GM12872 (cell line): Measurements from ENCODE around the gene ADGRD1.

Experiments used
- TF ChIP-seq, protein P1 (sequence below): IDR thresholded peaks from 3 replicates; pipeline ENCODE4 v1.5.1; 2011; ENCODE audit warnings: low read depth, mild to moderate bottlenecking, low read length, moderate library complexity; ENCODE audit not compliant: insufficient read depth

Gene ADGRD1

GRCh38 chr12:131138638-131139362 is 185.1 kb downstream of the ADGRD1 start:
- TF ChIP-seq, protein P1, sequence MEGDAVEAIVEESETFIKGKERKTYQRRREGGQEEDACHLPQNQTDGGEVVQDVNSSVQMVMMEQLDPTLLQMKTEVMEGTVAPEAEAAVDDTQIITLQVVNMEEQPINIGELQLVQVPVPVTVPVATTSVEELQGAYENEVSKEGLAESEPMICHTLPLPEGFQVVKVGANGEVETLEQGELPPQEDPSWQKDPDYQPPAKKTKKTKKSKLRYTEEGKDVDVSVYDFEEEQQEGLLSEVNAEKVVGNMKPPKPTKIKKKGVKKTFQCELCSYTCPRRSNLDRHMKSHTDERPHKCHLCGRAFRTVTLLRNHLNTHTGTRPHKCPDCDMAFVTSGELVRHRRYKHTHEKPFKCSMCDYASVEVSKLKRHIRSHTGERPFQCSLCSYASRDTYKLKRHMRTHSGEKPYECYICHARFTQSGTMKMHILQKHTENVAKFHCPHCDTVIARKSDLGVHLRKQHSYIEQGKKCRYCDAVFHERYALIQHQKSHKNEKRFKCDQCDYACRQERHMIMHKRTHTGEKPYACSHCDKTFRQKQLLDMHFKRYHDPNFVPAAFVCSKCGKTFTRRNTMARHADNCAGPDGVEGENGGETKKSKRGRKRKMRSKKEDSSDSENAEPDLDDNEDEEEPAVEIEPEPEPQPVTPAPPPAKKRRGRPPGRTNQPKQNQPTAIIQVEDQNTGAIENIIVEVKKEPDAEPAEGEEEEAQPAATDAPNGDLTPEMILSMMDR = no peak

- TF ChIP-seq, protein P1 = no peak
These were observed 185.8 kb downstream of the ADGRD1 start for GRCh38 chr12:131139363-131140068.

- TF ChIP-seq, protein P1 = no peak
These were observed 186.3 kb downstream of the ADGRD1 start for GRCh38 chr12:131140069-131140435.

GRCh38 chr12:131140697-131141096 is 187.0 kb downstream of the ADGRD1 start:
- TF ChIP-seq, protein P1 = no peak

GRCh38 chr12:131141514-131141913 is 187.8 kb downstream of the ADGRD1 start:
- TF ChIP-seq, protein P1 = no peak

DNA sequence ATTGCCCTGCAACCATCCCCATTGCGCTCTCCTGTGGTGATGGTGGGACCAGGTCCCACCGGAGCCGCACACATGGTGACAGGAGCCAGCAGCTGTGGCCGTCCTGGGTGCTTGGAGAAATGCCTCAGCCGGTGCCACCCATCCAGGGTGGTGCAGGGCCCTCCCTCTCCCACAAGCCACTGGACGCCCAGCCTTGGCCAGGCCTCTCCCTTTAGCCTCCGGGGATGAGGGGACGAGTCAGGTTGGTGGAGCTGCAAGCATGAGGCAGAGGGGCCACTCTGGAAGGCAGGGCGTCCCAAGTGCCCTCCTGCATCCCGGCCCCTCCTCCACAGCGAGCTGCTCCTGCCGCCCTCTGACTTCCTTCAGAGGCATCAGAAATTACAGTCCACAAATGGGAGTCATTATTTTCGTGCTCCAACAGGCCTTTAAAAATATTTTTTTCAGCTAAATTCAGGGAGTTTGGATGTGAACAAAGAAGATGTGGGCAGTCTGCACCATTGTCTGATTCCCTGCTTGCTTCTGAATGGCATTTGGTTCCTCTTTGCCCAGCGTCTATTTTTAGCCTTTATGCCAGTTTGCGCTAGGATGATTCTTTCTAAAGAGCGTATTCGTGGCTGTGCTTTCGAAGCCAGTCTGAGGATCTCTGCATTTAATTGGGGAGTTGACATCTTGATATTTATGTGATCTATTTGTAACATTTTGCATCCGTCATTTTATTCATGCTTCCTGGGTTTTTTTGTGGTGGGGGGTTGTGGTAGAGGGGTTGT is 189.4 kb downstream of the ADGRD1 start:
- TF ChIP-seq, protein P1 = no peak

- TF ChIP-seq, protein P1 = no peak
These were observed 192.5 kb downstream of the ADGRD1 start for GRCh38 chr12:131146173-131146675.
